ENCODE data around the gene OR1E2. TPM values are rescaled to one million over a fixed set of nuclear protein-coding genes. Genes with fewer than 3 reads are reported as not detected.

The OR1E2 gene
- total and polyA plus RNA-seq, 2 donors (not counting 1 experiment from before 2014, with no cell fraction given): not detected

DNA sequence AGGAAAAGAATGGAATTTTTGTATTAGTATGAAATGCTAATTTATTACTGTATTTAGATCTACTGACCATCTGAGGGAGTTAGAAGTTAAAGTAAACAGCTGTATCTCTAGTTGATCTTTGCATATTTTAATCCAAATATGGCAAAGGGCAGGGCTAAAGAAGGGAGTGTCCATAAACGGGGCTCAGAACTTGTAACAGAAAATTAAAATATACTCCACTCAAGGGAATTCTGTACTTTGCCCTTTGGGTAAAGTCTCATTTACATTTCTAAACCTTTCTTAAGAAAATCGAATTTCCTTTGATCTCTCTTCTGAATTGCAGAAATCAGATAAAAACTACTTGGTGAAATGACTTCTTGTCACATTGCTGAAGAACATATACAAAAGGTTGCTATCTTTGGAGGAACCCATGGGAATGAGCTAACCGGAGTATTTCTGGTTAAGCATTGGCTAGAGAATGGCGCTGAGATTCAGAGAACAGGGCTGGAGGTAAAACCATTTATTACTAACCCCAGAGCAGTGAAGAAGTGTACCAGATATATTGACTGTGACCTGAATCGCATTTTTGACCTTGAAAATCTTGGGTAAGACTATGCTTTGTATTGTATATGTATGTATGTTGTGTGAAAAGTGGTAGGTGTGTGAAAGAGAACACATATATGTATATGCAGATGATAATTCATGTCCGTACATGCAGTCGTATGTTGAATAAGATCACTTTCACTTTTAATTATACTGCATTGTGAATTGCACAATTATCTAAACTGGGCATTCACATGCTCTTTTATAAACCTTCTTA lies 42.4 kb upstream of the OR1E2 start, which contains the start of gene ASPA:
Gene ASPA (plus strand): TSS at position 186 of the 799 bp plus-strand sequence. CDS start 163 bp downstream, at position 349.
- no peaks in the 10 kb centered on the region for H3K4me1 ChIP-seq (ENCODE audit: control insufficient read depth, extremely low read depth, insufficient read depth, low read length)
- no peaks in the 10 kb centered on the region for H3K27me3 ChIP-seq (ENCODE audit: control insufficient read depth, insufficient read depth, low read length)
- DNase-seq (ENCODE audit: low read depth in 2 of 2): peak in 1 of 2 donors; percentile 68
- peak within 1 kb of the TSS; percentile 77 for H3K4me2 ChIP-seq (ENCODE audit: extremely low read depth, insufficient read depth, low read length)
- H4K20me1 ChIP-seq (ENCODE audit: control insufficient read depth, extremely low read depth, insufficient read depth, low read length): no peaks in the 10 kb centered on the region
- TF ChIP-seq EZH2 (IDR thresholded peaks at IDR 0.05; ENCODE audit: low read length, missing control alignments): no peak
- TF ChIP-seq, protein P1, sequence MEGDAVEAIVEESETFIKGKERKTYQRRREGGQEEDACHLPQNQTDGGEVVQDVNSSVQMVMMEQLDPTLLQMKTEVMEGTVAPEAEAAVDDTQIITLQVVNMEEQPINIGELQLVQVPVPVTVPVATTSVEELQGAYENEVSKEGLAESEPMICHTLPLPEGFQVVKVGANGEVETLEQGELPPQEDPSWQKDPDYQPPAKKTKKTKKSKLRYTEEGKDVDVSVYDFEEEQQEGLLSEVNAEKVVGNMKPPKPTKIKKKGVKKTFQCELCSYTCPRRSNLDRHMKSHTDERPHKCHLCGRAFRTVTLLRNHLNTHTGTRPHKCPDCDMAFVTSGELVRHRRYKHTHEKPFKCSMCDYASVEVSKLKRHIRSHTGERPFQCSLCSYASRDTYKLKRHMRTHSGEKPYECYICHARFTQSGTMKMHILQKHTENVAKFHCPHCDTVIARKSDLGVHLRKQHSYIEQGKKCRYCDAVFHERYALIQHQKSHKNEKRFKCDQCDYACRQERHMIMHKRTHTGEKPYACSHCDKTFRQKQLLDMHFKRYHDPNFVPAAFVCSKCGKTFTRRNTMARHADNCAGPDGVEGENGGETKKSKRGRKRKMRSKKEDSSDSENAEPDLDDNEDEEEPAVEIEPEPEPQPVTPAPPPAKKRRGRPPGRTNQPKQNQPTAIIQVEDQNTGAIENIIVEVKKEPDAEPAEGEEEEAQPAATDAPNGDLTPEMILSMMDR (conservative IDR thresholded peaks at IDR 0.05 in 1 of 2, IDR thresholded peaks at IDR 0.05 in 1 of 2; ENCODE audit: low read depth in 1 of 2, low read length in 2 of 2): no peak
- no peaks in the 10 kb centered on the region for H3K36me3 ChIP-seq (ENCODE audit: control insufficient read depth, insufficient read depth, low read length)
- H3K27ac ChIP-seq (ENCODE audit: insufficient read depth, low read length): peak within 1 kb of the TSS; percentile 43
- H3K9me3 ChIP-seq (ENCODE audit: control insufficient read depth, insufficient read depth, low read depth, low read length): no peaks in the 10 kb centered on the region
- H3K9ac ChIP-seq (ENCODE audit: insufficient read depth, low read length): no peak within 1 kb of the TSS
- H3K4me3 ChIP-seq (replicated peaks in 1 of 4; ENCODE audit: control extremely low read depth in 1 of 4, insufficient read depth in 1 of 4, low read depth in 3 of 4, low read length in 4 of 4): peak within 1 kb of the TSS; percentile 53 to 87 (median 60)
- peak within 1 kb of the TSS; percentile 72 for H2AFZ ChIP-seq (ENCODE audit: low read length)
- no peaks in the 10 kb centered on the region for H3K79me2 ChIP-seq (ENCODE audit: control insufficient read depth, insufficient read depth, low read length)

DNA sequence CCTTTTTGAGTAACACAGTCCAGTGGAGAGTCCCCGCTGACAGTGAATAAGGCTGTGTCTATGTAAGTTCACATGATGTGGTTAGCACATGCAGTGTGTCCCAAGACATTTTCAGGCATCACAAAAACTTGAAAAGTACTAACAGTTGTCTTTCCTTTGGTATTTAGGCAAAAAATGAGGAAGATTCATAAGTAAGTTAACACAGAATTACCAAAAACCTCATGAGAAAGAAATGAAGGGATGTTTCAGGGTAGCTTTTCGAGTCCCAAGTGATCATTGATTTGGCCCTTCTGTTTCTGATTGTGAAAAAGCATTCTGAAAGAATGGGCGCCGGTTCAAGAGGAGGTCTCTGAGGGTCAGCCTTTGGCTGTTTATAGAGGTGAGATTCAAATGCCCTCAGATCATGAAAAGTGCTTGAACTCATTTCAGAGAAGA lies 41.6 kb upstream of the OR1E2 start:
- Histone ChIP-seq H2AFZ (ENCODE audit: low read length) (no peak overlapping the region), H3K36me3 (ENCODE audit: control insufficient read depth, insufficient read depth, low read length) (no peaks in the 10 kb centered on the region), H3K4me2 (ENCODE audit: extremely low read depth, insufficient read depth, low read length) (no peak overlapping the region), H3K79me2 (ENCODE audit: control insufficient read depth, insufficient read depth, low read length) (no peaks in the 10 kb centered on the region), H3K4me1 (ENCODE audit: control insufficient read depth, extremely low read depth, insufficient read depth, low read length) (no peaks in the 10 kb centered on the region), H3K9me3 (ENCODE audit: control insufficient read depth, insufficient read depth, low read depth, low read length) (no peaks in the 10 kb centered on the region), H3K4me3 (replicated peaks in 1 of 4; ENCODE audit: control extremely low read depth in 1 of 4, insufficient read depth in 1 of 4, low read depth in 3 of 4, low read length in 4 of 4) (peak overlapping the region in 1 of 4 experiments; percentile 61), H3K27me3 (ENCODE audit: control insufficient read depth, insufficient read depth, low read length) (no peaks in the 10 kb centered on the region), H3K9ac (ENCODE audit: insufficient read depth, low read length) (no peak overlapping the region), H4K20me1 (ENCODE audit: control insufficient read depth, extremely low read depth, insufficient read depth, low read length) (no peaks in the 10 kb centered on the region), H3K27ac (ENCODE audit: insufficient read depth, low read length) (no peak overlapping the region)
- no peak for TF ChIP-seq EZH2 (IDR thresholded peaks at IDR 0.05; ENCODE audit: low read length, missing control alignments)
- TF ChIP-seq, protein P1 (conservative IDR thresholded peaks at IDR 0.05 in 1 of 2, IDR thresholded peaks at IDR 0.05 in 1 of 2; ENCODE audit: low read depth in 1 of 2, low read length in 2 of 2): no peak
- DNase-seq (ENCODE audit: low read depth in 2 of 2): no peak

DNA sequence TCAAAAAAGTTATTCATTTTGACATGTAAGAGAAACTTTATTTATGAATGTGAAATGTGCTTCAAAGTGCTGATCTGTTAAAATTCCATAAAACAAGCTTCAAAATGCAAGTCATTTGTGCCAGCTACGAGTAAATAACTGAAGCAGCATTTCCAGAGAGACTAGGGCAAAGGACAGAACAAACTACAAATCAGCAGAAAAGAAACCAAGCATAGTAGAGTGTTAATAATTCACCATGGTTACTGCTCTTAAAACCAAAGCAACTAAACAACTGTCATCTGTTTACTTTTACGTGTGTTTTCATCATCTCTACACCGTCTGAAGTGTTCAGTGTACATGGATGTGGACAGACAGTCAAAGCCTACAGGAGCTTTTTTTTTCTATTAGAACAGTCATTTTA lies 40.6 kb upstream of the OR1E2 start:
- Histone ChIP-seq H3K79me2 (ENCODE audit: control insufficient read depth, insufficient read depth, low read length) (no peaks in the 10 kb centered on the region), H3K4me1 (ENCODE audit: control insufficient read depth, extremely low read depth, insufficient read depth, low read length) (no peaks in the 10 kb centered on the region), H4K20me1 (ENCODE audit: control insufficient read depth, extremely low read depth, insufficient read depth, low read length) (no peaks in the 10 kb centered on the region), H3K9me3 (ENCODE audit: control insufficient read depth, insufficient read depth, low read depth, low read length) (no peaks in the 10 kb centered on the region), H3K4me3 (replicated peaks in 1 of 4; ENCODE audit: control extremely low read depth in 1 of 4, insufficient read depth in 1 of 4, low read depth in 3 of 4, low read length in 4 of 4) (no peak overlapping the region), H3K27ac (ENCODE audit: insufficient read depth, low read length) (no peak overlapping the region), H3K9ac (ENCODE audit: insufficient read depth, low read length) (no peak overlapping the region), H2AFZ (ENCODE audit: low read length) (peak overlapping the region; percentile 37), H3K4me2 (ENCODE audit: extremely low read depth, insufficient read depth, low read length) (no peak overlapping the region), H3K27me3 (ENCODE audit: control insufficient read depth, insufficient read depth, low read length) (no peaks in the 10 kb centered on the region), H3K36me3 (ENCODE audit: control insufficient read depth, insufficient read depth, low read length) (no peaks in the 10 kb centered on the region)
- no peak for TF ChIP-seq EZH2 (IDR thresholded peaks at IDR 0.05; ENCODE audit: low read length, missing control alignments)
- TF ChIP-seq, protein P1 (conservative IDR thresholded peaks at IDR 0.05 in 1 of 2, IDR thresholded peaks at IDR 0.05 in 1 of 2; ENCODE audit: low read depth in 1 of 2, low read length in 2 of 2): no peak
- DNase-seq (ENCODE audit: low read depth in 2 of 2): peak in 1 of 2 donors; percentile 81

All from fibroblast of lung (primary cell).